Measurements from ENCODE around the gene ATP10A.

Gene ATP10A

GRCh38 chr15:25738171-25738965 is 124.8 kb downstream of the ATP10A start:
- peak; percentile 62 for DNase-seq

GRCh38 chr15:25737218-25737643 is 125.9 kb downstream of the ATP10A start:
- no peak for DNase-seq

- DNase-seq: no peak
Observed at GRCh38 chr15:25736461-25736860, 126.7 kb downstream of the ATP10A start.

GRCh38 chr15:25735550-25736384 is 127.4 kb downstream of the ATP10A start:
- DNase-seq: no peak

- no peak for DNase-seq
Observed at GRCh38 chr15:25734680-25735355, 128.3 kb downstream of the ATP10A start.

- no peak for DNase-seq
Observed at GRCh38 chr15:25733856-25734679, 129.1 kb downstream of the ATP10A start.

- no peak for DNase-seq
Observed at GRCh38 chr15:25733036-25733855, 129.9 kb downstream of the ATP10A start.

- no peak for DNase-seq
Observed at GRCh38 chr15:25732191-25732590, 130.9 kb downstream of the ATP10A start.

- no peak for DNase-seq
Observed at GRCh38 chr15:25731411-25731810, 131.7 kb downstream of the ATP10A start.

- no peak for DNase-seq
Observed at GRCh38 chr15:25730918-25731317, 132.2 kb downstream of the ATP10A start.

- DNase-seq: no peak
Observed at GRCh38 chr15:25728816-25729215, 134.3 kb downstream of the ATP10A start.

GRCh38 chr15:25727867-25728600 is 135.1 kb downstream of the ATP10A start:
- no peak for DNase-seq

- no peak for DNase-seq
Observed at GRCh38 chr15:25727116-25727515, 136.0 kb downstream of the ATP10A start.

- no peak for DNase-seq
Observed at GRCh38 chr15:25725758-25726157, 137.4 kb downstream of the ATP10A start.

GRCh38 chr15:25724899-25725298 is 138.2 kb downstream of the ATP10A start:
- no peak for DNase-seq

GRCh38 chr15:25721605-25721955 is 141.5 kb downstream of the ATP10A start:
- DNase-seq: no peak

GRCh38 chr15:25719101-25719985 is 143.8 kb downstream of the ATP10A start:
- DNase-seq: no peak

GRCh38 chr15:25718597-25718996 is 144.5 kb downstream of the ATP10A start:
- no peak for DNase-seq

GRCh38 chr15:25718169-25718536 is 145.0 kb downstream of the ATP10A start:
- no peak for DNase-seq

Data from suppressor macrophage treated with lipopolysaccharide for 4 hours (primary cell).